Endothelial cell (in vitro differentiated cells): ENCODE measurements around the gene PTPRN2. TPM values are rescaled to one million over a fixed set of nuclear protein-coding genes. Genes with fewer than 3 reads are reported as not detected.
"Not testable (repeated sequence)": the region's sequence is repeated elsewhere in the genome, so short reads cannot be mapped to it uniquely, and the experiment has no call there.

ENCODE experiments used
- DNase-seq: peaks from one replicate; pipeline ENCODE4 v3.0.0; 2021; ENCODE audit warnings: low spot score
- H3K27ac Mint-ChIP-seq: one replicate; pipeline ENCODE4 v1.8.0; 2021; ENCODE audit warnings: mixed read lengths, inconsistent platforms; ENCODE audit not compliant: unreplicated experiment
- H3K27me3 Mint-ChIP-seq: one replicate; pipeline ENCODE4 v1.8.0; 2021; ENCODE audit warnings: mild to moderate bottlenecking, moderate library complexity, mixed read lengths, inconsistent platforms; ENCODE audit not compliant: unreplicated experiment
- H3K36me3 Mint-ChIP-seq: one replicate; pipeline ENCODE4 v1.8.0; 2021; ENCODE audit warnings: mild to moderate bottlenecking, low read depth, mixed read lengths, inconsistent platforms; ENCODE audit not compliant: unreplicated experiment
- H3K4me1 Mint-ChIP-seq: one replicate; pipeline ENCODE4 v1.8.0; 2021; ENCODE audit warnings: mild to moderate bottlenecking, mixed read lengths, inconsistent platforms; ENCODE audit not compliant: unreplicated experiment
- H3K4me3 Mint-ChIP-seq: one replicate; pipeline ENCODE4 v1.8.0; 2021; ENCODE audit warnings: mild to moderate bottlenecking, mixed read lengths, inconsistent platforms; ENCODE audit not compliant: unreplicated experiment
- H3K9me3 Mint-ChIP-seq: one replicate; pipeline ENCODE4 v1.8.0; 2021; ENCODE audit warnings: mixed read lengths, inconsistent platforms; ENCODE audit not compliant: unreplicated experiment
- total RNA-seq: library from RNA; stranded (reverse); fragmentation: NEBNext Ultra II Directional; extraction: Animal tissue kit (Norgen Biotek cat#: 25700); gene quantifications from one replicate; pipeline ENCODE4 v1.2.1, GENCODE V29; 2021; ENCODE audit not compliant: unreplicated experiment
- TF ChIP-seq, protein P1 (sequence below): fragments of 200-600 bp; sonication (generic); IDR thresholded peaks from one replicate; pipeline ENCODE4 v1.5.0; 2021; ENCODE audit warnings: antibody characterized with exemption; ENCODE audit not compliant: unreplicated experiment

PTPRN2 gene
- total RNA-seq, 1 donor from 2014 or later, result 0.18 TPM

DNA sequence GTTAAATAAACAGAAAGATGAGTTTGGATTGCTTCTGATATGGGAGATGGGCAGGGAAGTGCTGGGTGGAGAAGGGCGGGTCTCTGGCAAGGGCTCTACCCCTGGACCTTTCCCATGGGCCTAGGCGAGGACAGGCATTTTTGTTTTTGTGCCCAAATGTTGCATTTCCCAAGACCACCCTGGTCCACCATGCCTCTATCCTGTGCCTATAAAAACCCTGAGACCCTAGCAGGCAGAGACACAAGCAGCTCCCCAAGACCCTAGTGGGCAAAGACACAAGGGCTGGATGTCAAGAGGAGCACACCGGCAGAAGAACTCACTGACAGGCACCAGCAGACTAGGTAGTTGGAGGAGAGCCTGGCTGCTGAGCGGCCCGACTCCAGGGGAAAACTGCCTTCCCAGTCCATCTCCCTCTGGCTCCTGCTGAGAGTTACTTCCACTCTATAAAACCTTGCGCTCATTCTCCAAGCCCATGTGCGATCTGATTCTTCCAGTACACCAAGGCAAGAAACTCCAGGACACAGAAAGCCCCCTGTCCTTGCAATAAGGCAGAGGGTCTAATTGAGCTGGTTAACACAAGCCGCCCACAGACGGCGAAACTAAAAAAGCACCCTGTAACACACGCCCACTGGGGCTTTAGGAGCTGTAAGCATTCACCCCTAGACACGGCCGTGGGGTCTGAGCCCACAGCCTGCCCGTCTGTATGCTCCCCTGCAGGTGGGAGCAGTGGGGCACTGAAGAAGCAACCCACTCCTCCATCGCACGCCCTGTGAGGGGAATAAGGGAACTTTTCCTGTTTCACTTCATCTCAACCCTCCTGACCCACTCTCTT lies 291.4 kb downstream of the PTPRN2 start:
- Mint-ChIP-seq H3K9me3 (peaks cover 50% of the 10 kb centered on the region), H3K36me3 (peaks cover 5% of the 10 kb centered on the region), H3K27ac (peak overlapping the region; percentile 50), H3K4me1 (no peaks in the 10 kb centered on the region), H3K27me3 (peaks cover 9% of the 10 kb centered on the region), H3K4me3 (peak overlapping the region; percentile 49)
- TF ChIP-seq, protein P1, sequence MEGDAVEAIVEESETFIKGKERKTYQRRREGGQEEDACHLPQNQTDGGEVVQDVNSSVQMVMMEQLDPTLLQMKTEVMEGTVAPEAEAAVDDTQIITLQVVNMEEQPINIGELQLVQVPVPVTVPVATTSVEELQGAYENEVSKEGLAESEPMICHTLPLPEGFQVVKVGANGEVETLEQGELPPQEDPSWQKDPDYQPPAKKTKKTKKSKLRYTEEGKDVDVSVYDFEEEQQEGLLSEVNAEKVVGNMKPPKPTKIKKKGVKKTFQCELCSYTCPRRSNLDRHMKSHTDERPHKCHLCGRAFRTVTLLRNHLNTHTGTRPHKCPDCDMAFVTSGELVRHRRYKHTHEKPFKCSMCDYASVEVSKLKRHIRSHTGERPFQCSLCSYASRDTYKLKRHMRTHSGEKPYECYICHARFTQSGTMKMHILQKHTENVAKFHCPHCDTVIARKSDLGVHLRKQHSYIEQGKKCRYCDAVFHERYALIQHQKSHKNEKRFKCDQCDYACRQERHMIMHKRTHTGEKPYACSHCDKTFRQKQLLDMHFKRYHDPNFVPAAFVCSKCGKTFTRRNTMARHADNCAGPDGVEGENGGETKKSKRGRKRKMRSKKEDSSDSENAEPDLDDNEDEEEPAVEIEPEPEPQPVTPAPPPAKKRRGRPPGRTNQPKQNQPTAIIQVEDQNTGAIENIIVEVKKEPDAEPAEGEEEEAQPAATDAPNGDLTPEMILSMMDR, result no peak
- no peak for DNase-seq

DNA sequence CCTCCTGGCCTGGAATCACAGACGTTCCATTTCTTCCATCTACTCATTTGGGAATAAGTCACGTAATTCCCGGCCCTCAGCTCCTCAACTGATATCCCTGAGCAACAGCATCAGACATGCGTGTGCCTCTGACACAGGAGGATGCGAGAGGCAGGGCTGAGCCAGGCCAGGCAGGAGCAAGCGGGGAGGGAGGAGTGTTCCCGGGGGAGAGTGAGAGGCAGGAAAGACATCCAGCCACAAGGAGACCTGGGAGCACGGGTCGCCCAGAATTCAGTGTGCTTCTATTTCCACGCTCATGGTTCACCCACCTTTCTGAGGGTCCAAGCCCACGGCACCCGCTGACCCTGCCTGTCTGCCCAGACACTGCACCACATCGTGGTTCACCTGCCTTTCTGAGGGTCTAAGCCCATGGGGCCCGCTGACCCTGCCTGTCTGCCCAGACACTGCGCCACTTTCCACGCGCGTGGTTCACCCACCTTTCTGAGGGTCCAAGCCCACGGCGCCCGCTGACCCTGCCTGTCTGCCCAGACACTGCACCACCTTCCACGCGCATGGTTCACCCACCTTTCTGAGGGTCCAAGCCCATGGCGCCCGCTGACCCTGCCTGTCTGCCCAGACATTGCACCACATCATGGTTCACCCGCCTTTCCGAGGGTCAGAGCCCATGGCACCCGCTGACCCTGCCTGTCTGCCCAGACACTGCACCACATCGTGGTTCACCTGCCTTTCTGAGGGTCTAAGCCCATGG lies 293.0 kb downstream of the PTPRN2 start:
- H3K36me3 Mint-ChIP-seq, H3K27ac Mint-ChIP-seq, DNase-seq, H3K4me3 Mint-ChIP-seq, H3K4me1 Mint-ChIP-seq: not testable (repeated sequence)
- Mint-ChIP-seq H3K9me3 (peaks cover 50% of the 10 kb centered on the region), H3K27me3 (peaks cover 10% of the 10 kb centered on the region)

DNA sequence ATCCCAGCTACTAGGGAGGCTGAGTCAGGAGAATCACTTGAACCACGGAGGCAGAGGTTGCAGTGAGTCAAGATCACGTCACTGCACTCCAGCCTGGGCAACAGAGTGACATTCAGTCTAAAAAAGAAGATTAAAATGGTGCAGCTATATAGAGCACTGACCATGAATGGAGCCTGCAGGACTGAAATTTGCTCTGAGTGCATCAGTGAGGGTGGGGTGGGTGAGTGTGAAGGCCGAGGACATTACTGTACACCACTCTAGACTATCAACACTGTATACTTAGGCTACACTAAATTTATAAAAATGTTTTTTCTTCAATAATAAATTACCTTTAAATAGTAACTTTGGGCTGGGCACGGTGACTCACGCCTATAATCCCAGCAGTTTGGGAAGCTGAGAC lies 294.7 kb downstream of the PTPRN2 start:
- Mint-ChIP-seq H3K9me3 (peaks cover 60% of the 10 kb centered on the region), H3K27me3 (peaks cover 7% of the 10 kb centered on the region)

DNA sequence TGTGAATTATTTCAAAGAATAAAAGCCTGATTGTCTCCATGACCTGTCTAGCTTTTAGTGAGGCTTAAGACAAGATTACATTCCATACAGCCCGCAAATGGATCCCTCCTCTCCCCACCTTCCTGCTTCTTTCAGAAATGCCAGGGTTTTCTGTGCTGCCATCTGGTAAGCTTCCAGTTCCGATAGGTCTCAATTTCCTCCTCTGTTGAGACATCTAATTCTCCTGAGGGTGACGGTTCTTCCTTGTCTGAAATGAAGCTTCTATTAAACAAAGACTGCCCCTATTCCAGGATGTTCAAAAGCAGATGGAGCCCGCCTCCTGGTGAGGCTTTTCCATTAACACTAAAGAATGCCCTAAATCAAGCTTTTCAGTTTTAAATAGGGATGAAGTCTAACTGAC lies 295.6 kb downstream of the PTPRN2 start:
- no peak overlapping the region for H3K27ac Mint-ChIP-seq
- peaks cover 60% of the 10 kb centered on the region for H3K9me3 Mint-ChIP-seq
- H3K4me1 Mint-ChIP-seq, result no peaks in the 10 kb centered on the region
- H3K4me3 Mint-ChIP-seq, result no peak overlapping the region
- TF ChIP-seq, protein P1, result no peak
- H3K27me3 Mint-ChIP-seq, result peaks cover 7% of the 10 kb centered on the region
- H3K36me3 Mint-ChIP-seq, result peaks cover 9% of the 10 kb centered on the region
- DNase-seq, result no peak

More for the DNA sequence above, 294.7 kb downstream of the PTPRN2 start:
- Mint-ChIP-seq H3K27ac (no peak overlapping the region), H3K4me1 (no peaks in the 10 kb centered on the region), H3K36me3 (peaks cover 9% of the 10 kb centered on the region), H3K4me3 (no peak overlapping the region)
- TF ChIP-seq, protein P1, result no peak
- DNase-seq, result no peak

DNA sequence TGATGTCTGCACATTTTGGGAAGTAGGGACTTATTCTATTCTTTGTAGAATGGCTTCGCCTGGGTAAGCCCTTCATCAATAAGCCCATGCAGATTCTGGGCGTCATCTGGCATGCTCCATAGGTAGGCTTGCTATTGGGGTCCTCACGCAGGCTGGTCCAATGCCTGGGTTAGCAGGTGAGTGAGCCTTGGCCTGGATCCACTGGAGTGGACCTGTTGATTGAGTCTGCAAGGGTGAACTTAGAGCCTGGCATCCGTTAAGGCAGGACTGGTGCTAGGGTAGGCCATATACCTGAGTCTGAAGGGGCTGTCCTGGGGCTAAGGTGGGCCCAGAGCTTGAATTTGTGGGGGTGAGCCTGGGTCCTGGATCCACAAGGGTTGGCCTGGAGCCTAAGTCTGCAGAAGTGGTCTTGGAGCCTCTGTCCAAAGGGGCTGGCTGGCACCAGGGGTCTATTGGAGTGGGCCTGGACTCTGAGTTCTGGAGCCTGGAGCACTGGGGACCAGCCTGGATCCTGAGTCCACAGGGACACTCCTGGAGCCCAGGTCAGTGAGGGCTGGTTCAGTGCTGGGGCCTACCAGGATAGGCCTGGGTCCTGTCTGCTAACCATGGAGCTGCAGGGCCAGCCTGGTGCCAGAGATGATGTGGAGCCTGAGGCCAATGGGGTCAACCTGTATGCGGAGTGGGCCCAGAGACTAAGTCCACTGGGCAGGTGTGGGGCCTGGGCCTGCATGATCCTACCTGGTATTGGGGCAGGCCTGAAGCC lies 297.7 kb downstream of the PTPRN2 start:
- peaks cover 5% of the 10 kb centered on the region for H3K36me3 Mint-ChIP-seq

More for the DNA sequence above, 297.7 kb downstream of the PTPRN2 start:
- H3K27me3 Mint-ChIP-seq, result peaks cover 4% of the 10 kb centered on the region
- TF ChIP-seq, protein P1, result no peak
- no peak overlapping the region for H3K27ac Mint-ChIP-seq
- DNase-seq, result no peak
- no peaks in the 10 kb centered on the region for H3K4me1 Mint-ChIP-seq
- H3K4me3 Mint-ChIP-seq, result no peak overlapping the region
- H3K9me3 Mint-ChIP-seq, result peaks cover 60% of the 10 kb centered on the region
